Dedifferentiated amniotic fluid mesenchymal stem cell (primary cell): Measurements from ENCODE around the gene CHMP4B.

Experiments used
- DNase-seq: peaks from one replicate; pipeline ENCODE4 v3.0.0-alpha.2; 2016; ENCODE audit errors: extremely low spot score

The CHMP4B gene

GRCh38 chr20:33900521-33901131 lies 89.5 kb downstream of the CHMP4B start:
- no peak for DNase-seq

- DNase-seq = no peak
These were observed 90.0 kb downstream of the CHMP4B start for GRCh38 chr20:33901132-33901523.

DNA sequence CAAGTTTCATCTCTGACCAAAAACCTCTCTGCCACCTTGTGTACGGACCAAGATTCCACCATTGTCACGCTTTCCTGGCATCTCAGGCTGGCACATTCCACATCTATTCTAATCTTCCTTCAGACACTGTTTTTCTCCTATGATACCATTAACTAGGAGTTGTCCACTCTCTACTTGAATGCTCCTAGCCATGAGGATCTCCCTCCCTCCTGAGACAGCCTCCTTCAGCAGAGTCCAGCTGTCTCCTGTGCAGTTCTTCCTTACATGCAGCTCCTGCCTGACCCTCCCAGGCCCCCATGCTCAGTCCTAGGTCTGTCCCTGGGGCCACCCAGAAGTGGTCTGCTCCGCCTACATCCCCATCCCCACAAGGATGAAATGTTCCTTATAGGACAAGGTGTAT lies 90.9 kb downstream of the CHMP4B start:
- no peak for DNase-seq
